Upper lobe of left lung (tissue), 6 donors: Measurements from ENCODE around the gene MYO18B. TPM values are rescaled to one million over a fixed set of nuclear protein-coding genes. Genes with fewer than 3 reads are reported as not detected.

Experiments
- ATAC-seq, 2 donors: fragments of 200-7000 bp; cut with Tn5 transposase; one replicate each; pipeline ENCODE4 v1.9.1; 2022; ENCODE audit warnings: mild to moderate bottlenecking in 2 of 2, moderate library complexity in 2 of 2; ENCODE audit not compliant: low FRiP score in 2 of 2
- DNase-seq, 2 donors: peaks; one replicate each; pipeline ENCODE4 v3.0.0-alpha.2; 2019 to 2020
- H3K27ac ChIP-seq, 4 donors: fragments of 200-600 bp; sonication (generic); one replicate each; pipeline ENCODE4 v1.5.1; 2016 to 2019
- H3K27me3 ChIP-seq, 4 donors: fragments of 200-600 bp; sonication (generic); one replicate each; pipeline ENCODE4 v1.5.1; 2017 to 2019
- H3K36me3 ChIP-seq, 4 donors: fragments of 200-600 bp; sonication (generic); one replicate each; pipeline ENCODE4 v1.5.1; 2016 to 2019
- H3K4me1 ChIP-seq, 4 donors: fragments of 200-600 bp; sonication (generic); one replicate each; pipeline ENCODE4 v1.5.1; 2018 to 2019
- H3K4me3 ChIP-seq, 4 donors: fragments of 200-600 bp; sonication (generic); one replicate each; pipeline ENCODE4 v1.5.1; 2017 to 2019; ENCODE audit warnings: mild to moderate bottlenecking in 2 of 4, moderate library complexity in 1 of 4
- H3K9me3 ChIP-seq, 4 donors: fragments of 200-600 bp; sonication (generic); one replicate each; pipeline ENCODE4 v1.5.1; 2018 to 2019
- CTCF ChIP-seq, 6 experiments: fragments of 450-650 bp in 4 of 6; fragments of 200-600 bp in 2 of 6; sonication (generic) in 2 of 6; IDR thresholded peaks; one replicate each; pipeline ENCODE4 v1.5.1; 2016 to 2019; ENCODE audit warnings: antibody characterized with exemption in 6 of 6
- EP300 ChIP-seq, 4 donors: sonication (generic); formaldehyde crosslinking; IDR thresholded peaks; one replicate each; pipeline ENCODE4 v1.5.1; 2017; ENCODE audit warnings: antibody characterized with exemption in 4 of 4, control low read depth in 2 of 4
- POLR2A ChIP-seq, 4 donors: fragments of 450-650 bp; IDR thresholded peaks; one replicate each; pipeline ENCODE4 v1.5.1; 2016 to 2017; ENCODE audit warnings: antibody characterized with exemption in 4 of 4, mild to moderate bottlenecking in 2 of 4
- POLR2AphosphoS5 ChIP-seq, 2 donors: sonication (generic); formaldehyde crosslinking; IDR thresholded peaks; one replicate each; pipeline ENCODE4 v1.5.1; 2017; ENCODE audit warnings: antibody characterized with exemption in 2 of 2
- WGBS, 2 donors: methylation state at CpG; one replicate each; pipeline ENCODE4 v1.1.5; 2017 to 2018; 5-methylcytosine and 5-hydroxymethylcytosine counted together
- total RNA-seq, 6 donors: library from RNA; depleted of rRNA in 4 of 6; stranded (reverse); fragments of >200 nt in 4 of 6; gene quantifications; one replicate each; pipeline versions ENCODE4 v1.1.0 to v1.2.1, GENCODE V29; 2016 to 2021
- donor health status: DM: no; HTN: no; CAD: no; lungs with moderate emphysema.
- donor health status: DM: no; HTN: yes; CAD: no; lungs with severe emphysema.

The MYO18B gene
- total RNA-seq, 6 donors from 2014 or later = 0.09 to 1.3 (median 0.17) TPM; not detected in 3

DNA sequence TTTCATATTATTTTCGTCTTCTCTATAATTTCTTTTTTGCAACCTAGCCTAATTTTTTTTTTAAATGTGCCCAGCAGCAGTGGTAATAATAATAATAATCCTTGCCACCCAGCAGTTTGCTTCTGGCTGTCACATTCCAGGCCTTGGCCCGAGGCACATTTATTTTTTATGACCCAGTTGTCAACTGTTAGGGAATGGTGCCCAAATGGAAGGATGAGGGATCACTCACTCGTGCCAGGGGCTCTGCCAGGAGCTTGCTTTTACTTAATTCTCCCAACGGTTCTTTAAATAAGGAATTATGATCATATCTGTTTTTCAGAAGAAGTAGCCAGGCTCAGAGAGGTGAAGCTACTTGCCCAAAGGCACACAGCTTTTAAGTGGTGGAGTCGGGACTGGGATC lies 49.6 kb downstream of the MYO18B start:
- H3K27me3 ChIP-seq = no peaks in the 10 kb centered on the region
- no peak overlapping the region for H3K4me3 ChIP-seq
- whole genome bisulfite sequencing, 2 donors = 68 to 76% methylated on average over 5 of the region's 5 CpGs
- H3K9me3 ChIP-seq = no peaks in the 10 kb centered on the region
- H3K4me1 ChIP-seq = no peaks in the 10 kb centered on the region
- DNase-seq = no peak
- no peak for ATAC-seq
- H3K36me3 ChIP-seq = no peaks in the 10 kb centered on the region
- no peak for TF ChIP-seq EP300 (IDR thresholded peaks at IDR 0.05)
- TF ChIP-seq CTCF (IDR thresholded peaks at IDR 0.05) = no peak
- H3K27ac ChIP-seq = no peak overlapping the region

DNA sequence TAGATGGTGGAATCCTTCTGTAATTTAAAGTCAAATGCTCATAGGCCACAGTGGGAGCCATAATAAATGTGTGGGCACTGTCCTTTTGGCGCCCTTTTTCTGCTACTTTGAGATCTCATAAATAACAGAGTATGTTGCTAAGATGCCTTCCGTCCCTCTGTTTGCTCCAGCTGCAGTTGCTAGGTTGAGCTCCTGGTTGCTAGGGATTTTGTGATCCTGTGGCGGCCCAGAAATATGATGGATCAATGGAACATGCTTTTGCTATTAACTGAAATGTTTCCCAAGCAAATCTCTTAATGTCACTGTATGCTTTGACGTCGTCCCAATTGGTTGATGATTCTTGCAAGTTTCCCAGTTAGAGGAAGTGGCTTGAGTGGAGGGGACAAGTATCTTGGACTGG lies 53.5 kb downstream of the MYO18B start:
- Histone ChIP-seq H3K27me3 (no peaks in the 10 kb centered on the region), H3K36me3 (no peaks in the 10 kb centered on the region), H3K4me1 (no peaks in the 10 kb centered on the region), H3K9me3 (no peaks in the 10 kb centered on the region), H3K4me3 (no peak overlapping the region), H3K27ac (no peak overlapping the region)
- ATAC-seq (no peak), DNase-seq (no peak)
- 55 to 63% methylated on average over 5 of the region's 5 CpGs for WGBS, 2 donors
- TF ChIP-seq POLR2AphosphoS5 (IDR thresholded peaks at IDR 0.05) (no peak), EP300 (IDR thresholded peaks at IDR 0.05) (no peak), CTCF (IDR thresholded peaks at IDR 0.05) (no peak), POLR2A (IDR thresholded peaks at IDR 0.05) (no peak)

DNA sequence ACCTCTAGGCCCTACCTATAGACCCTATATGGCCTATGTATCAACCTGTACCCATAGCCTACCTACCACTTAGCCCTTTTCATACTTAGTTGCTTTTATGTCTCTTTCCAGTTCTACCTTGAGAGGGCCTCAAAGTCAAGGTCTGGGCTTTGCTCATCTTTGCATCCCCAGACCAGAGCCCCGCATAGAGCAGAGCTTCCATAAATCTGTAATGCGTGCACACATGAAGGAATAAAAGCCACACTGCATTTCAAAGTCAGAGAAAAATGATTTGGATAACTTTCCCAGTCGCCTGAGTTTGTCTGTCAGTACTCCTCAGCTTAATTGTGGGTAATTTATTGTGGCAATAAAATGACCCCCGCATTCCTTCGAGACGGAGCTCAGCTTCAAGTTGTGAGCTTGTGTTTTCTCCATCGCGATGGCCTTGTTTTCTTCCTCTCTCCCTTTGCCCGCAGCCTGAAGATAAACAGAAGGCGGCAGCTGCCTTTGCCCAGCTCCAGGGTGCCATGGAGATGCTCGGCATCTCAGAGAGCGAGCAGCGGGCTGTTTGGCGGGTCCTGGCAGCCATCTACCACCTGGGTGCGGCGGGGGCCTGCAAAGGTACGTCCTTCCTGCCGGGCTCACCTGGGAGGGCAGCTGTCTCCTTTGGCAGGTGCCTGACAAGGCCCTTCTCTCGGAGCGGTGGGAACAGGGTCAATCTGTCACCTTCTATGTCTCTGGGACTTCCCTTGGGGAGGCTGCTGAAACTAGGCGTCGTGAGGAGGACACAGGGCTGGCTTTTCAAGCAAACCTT lies 55.7 kb downstream of the MYO18B start:
- no peaks in the 10 kb centered on the region for H3K4me1 ChIP-seq
- no peak overlapping the region for H3K4me3 ChIP-seq
- ATAC-seq (no peak), DNase-seq (peak in 1 of 2 donors; percentile 63)
- H3K27ac ChIP-seq = no peak overlapping the region
- WGBS, 2 donors = 77 to 86% methylated on average over 14 to 21 of the region's 22 CpGs
- TF ChIP-seq CTCF (IDR thresholded peaks at IDR 0.05) = no peak
- no peak for TF ChIP-seq POLR2AphosphoS5 (IDR thresholded peaks at IDR 0.05)
- no peak for TF ChIP-seq POLR2A (IDR thresholded peaks at IDR 0.05)
- no peaks in the 10 kb centered on the region for H3K9me3 ChIP-seq
- H3K36me3 ChIP-seq = no peaks in the 10 kb centered on the region
- no peaks in the 10 kb centered on the region for H3K27me3 ChIP-seq

- H3K27me3 ChIP-seq = no peaks in the 10 kb centered on the region
- no peak for DNase-seq
- TF ChIP-seq POLR2A (IDR thresholded peaks at IDR 0.05) (no peak), EP300 (IDR thresholded peaks at IDR 0.05) (no peak), CTCF (IDR thresholded peaks at IDR 0.05) (no peak), POLR2AphosphoS5 (IDR thresholded peaks at IDR 0.05) (no peak)
- no peak overlapping the region for H3K4me3 ChIP-seq
- H3K9me3 ChIP-seq = no peaks in the 10 kb centered on the region
- H3K4me1 ChIP-seq = no peaks in the 10 kb centered on the region
- 51 to 58% methylated on average over 5 of the region's 5 CpGs for WGBS, 2 donors
- no peak for ATAC-seq
- H3K27ac ChIP-seq = no peak overlapping the region
- H3K36me3 ChIP-seq = no peaks in the 10 kb centered on the region
These were observed 58.8 kb downstream of the MYO18B start for GRCh38 chr22:25800766-25801165.

GRCh38 chr22:25802018-25802417 lies 60.0 kb downstream of the MYO18B start:
- Histone ChIP-seq H3K27ac (no peak overlapping the region), H3K4me1 (no peaks in the 10 kb centered on the region), H3K4me3 (no peak overlapping the region), H3K27me3 (no peaks in the 10 kb centered on the region), H3K9me3 (no peaks in the 10 kb centered on the region), H3K36me3 (no peaks in the 10 kb centered on the region)
- ATAC-seq (no peak), DNase-seq (no peak)
- TF ChIP-seq EP300 (IDR thresholded peaks at IDR 0.05) (no peak), CTCF (IDR thresholded peaks at IDR 0.05) (no peak), POLR2AphosphoS5 (IDR thresholded peaks at IDR 0.05) (no peak), POLR2A (IDR thresholded peaks at IDR 0.05) (no peak)
- 39 to 45% methylated on average over 2 of the region's 2 CpGs for WGBS, 2 donors
